Islet of Langerhans (tissue), 1 donor: Measurements from ENCODE around the gene DMTF1.
A peak's percentile ranks its signal among the peaks of the same experiment; 100 is the strongest.
"Not testable (repeated sequence)": the region's sequence is repeated elsewhere in the genome, so short reads cannot be mapped to it uniquely, and the experiment has no call there.

Experiments
- FAIRE-seq: peaks from one replicate; lab custom pipeline; 2011; peaks lifted over from hg19 to GRCh38; lab: Jason Lieb, UNC

DMTF1 gene

DNA sequence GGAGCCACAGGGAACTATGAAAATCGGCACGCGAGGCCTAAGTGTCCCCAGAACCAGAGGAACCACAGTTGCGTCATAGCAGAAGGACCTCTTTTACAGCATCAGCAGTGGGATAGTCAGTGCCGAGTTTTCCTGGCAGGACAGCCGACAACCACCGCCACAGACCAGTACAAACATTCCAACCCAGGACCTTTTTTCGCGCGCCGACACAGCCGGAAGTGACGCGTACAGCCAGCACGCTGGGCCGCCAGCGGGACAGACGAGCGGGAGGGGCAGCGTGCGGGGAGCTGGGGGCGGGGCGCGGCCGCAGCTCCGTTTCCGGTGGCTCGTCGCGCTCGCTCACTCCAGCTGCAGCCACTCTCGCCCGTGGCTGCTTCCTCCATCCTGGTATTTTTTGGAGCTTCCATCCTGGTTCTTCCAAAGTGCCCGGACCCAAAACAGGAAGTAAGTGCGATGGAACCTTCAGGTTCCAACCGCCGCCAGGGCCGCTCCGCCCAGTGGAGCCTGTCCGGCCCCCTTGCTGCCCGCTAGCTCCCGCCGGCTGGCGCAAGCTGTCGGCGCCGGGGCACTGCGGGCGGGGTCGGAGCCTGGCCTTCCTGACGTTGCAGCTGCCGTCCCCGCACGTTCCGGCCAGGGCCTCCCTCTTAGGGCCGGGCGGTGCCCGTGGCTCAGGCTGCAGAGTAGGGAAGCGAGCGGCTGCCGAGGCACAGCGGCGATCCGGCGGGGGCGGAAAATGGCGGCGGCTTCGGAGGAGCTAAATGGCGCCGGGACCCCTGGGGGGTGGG, at the start of gene DMTF1:
DMTF1 (plus strand) TSS at position 342 of the 785 bp plus-strand sequence. CDS start 12,489 bp downstream, outside the sequence.
- FAIRE-seq: peak; percentile 64

DNA sequence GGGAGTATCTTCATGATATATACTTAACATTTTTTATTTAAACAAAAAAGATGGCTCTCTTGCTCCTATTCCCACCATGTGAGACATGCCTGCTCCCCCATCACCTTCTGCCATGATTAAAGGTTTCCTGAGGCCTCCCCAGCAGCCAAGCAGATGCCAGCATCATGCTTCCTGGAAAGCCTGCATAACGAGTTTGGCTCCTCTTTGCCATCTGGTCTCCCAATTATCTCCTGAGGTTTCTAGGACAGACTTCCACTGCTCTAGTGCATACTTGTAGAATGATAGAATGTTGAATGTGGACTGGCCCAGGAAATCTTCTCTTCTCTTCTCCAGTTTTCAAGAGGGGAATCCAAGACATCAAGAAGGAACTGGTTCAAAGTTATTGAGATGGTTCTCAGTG, 46.9 kb upstream of the DMTF1 start:
- FAIRE-seq: no peak

DNA sequence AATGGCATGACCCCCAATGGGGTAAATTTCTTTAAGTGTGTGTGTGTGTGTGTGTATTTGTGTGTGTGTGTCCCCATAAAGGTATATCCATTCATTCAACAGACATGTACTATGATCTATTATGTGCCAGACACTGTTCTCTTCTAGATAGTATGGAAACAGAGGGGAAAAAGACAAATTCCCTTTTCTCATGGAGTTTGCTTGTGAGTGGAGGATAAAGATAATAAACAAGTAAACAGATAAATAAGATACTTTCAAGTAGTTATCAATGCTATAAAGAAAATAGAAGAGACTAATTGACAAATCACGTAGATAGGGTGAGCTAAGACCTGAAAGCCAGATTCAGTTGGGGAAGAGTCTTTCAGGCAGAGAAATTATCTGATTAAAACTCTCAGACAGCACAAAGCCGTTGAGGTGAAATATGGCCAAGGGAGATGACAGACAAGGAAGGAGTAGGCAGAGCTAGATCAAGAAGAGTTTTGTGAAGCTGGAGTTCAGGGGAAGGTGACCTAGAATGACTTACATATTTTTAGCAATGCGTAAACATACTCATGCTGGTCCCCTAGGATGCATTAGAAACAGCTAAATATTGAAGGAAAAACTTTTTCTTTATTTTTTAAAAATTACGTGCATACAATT, 45.2 kb upstream of the DMTF1 start:
- FAIRE-seq: no peak

DNA sequence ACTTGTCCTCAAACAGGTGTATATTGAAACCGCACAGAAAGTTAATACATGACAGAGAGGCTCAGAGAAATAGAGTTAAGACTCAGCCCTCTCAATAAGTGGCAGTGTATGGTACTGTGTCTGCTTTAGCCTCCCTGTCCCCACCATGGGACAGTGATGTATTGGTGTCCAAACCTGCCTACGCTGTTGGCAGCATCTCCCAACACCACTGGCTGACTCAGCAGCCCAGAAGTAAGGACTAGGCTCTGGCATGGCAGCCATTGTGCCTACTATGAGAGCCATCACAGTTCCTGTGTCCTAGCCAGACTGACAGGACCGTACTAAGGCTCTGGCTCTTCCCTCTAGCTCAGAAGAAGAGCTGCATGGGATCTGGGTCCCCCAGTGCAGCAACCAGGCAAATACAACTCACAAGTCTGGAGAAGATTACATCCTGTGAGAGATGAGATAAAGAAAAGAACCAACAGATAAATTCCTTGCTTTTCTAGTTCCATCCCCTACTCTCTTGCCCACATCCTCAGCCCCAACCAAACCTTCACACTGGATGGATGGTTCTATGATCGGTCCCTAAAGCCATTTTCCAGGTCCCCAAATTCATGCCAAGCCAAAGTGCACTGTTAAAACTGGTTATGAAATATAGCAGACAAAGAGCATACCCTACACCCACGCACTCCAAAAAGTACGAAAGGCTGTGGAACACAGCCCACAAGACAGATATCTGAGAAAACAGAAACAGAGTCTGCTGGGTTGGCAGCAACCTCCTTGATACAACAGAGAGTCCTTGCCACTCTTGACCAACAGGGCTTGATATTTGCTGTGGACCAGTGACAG, 44.1 kb upstream of the DMTF1 start:
- FAIRE-seq: no peak

GRCh38 chr7:87110778-87111177, 41.5 kb upstream of the DMTF1 start:
- no peak for FAIRE-seq

GRCh38 chr7:87111877-87112276, 40.4 kb upstream of the DMTF1 start:
- FAIRE-seq: no peak

DNA sequence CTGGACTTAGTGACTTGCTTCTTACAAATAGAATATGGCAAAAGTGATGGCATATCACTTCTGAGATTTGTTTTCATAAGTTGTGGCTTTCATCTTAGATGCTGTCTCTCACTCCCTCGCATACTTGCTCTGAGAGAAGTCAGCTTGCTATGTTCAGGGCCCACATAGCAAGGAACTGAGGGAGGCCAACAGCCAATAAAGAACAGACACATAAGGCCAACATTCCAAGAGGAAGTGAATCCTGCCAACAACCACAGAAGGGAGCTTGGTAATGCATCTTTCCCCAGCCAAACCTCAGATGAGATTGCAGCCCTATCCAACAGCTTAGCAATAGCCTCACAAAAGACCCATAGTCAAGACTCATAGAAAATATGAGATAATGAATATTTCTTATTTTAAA, 39.2 kb upstream of the DMTF1 start:
- FAIRE-seq: no peak

DNA sequence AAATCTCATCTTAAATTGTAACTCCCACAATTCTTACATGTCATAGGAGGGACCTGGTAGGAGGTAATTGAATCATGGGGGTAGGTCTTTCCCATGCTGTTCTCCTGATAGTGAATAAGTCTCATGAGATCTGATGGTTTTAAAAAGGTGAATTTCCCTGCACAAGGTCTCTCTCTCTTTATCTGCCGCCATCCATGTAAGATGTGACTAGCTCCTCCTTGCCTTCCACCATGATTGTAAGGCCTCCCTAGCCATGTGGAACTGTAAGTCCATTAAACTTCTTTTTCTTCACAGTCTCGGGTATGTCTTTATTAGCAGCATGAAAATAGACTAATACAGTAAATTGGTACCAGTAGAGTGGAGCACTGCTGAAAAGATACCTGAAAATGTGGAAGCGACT, 38.3 kb upstream of the DMTF1 start:
- not testable (repeated sequence) for FAIRE-seq

DNA sequence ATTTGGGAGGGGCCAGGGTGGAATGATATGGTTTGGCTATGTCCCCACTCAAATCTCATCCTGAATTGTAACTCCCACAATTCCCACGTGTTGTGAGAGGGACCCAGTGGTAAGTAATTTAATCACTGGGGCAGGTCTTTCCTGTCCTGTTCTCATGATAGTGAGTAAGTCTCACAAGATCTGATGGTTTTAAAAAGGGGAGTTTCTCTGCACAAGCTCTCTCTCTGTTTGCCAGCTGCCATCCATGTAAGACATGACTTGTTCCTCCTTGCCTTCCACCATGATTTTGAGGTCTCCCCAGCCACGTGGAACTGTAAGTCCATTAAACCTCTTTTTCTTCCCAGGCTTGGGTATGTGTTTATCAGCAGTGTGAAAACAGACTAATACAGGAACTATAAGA, 36.5 kb upstream of the DMTF1 start:
- not testable (repeated sequence) for FAIRE-seq

DNA sequence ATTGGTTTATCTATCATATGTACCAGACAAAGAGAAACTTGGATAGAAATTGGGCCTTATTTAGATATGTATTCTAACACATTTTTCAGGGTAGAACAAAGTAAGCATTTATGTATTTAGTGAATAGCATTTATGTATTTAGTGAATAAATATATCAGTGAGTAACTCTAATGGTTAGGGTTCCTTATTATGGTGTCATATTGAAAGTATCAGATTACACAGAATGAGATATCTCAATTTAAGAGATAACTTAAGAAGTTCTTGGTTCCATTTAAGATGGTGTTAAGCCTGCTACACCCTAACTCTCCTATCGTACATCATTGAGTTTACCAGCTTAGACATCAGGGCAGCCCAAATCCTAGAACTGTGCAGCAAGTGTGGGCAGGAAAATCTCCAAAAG, 35.9 kb upstream of the DMTF1 start:
- FAIRE-seq: no peak

- no peak for FAIRE-seq
These were observed 32.7 kb upstream of the DMTF1 start for GRCh38 chr7:87119581-87119980.

- FAIRE-seq: no peak
These were observed 29.1 kb upstream of the DMTF1 start for GRCh38 chr7:87123105-87123504.

- FAIRE-seq: no peak
These were observed 25.2 kb upstream of the DMTF1 start for GRCh38 chr7:87127019-87127418.

DNA sequence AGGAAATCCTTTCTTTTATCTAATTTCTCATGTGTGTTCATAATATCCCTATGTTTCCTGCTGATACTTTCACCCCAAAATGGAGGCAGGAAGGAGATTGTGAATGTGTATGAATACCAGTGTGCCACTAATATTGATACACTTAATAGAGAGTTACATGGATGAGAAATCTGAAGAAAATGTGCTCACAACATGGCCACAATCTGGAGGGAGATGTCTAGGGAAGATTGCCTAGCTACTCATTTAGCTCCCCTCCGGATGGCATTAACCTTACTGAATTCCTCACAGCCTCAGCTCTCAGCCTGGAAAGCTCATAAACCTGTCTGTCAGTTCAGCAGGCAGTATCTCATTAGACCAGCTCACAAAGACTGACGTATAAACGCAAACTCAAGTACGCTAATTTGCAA, 23.4 kb upstream of the DMTF1 start:
- no peak for FAIRE-seq

DNA sequence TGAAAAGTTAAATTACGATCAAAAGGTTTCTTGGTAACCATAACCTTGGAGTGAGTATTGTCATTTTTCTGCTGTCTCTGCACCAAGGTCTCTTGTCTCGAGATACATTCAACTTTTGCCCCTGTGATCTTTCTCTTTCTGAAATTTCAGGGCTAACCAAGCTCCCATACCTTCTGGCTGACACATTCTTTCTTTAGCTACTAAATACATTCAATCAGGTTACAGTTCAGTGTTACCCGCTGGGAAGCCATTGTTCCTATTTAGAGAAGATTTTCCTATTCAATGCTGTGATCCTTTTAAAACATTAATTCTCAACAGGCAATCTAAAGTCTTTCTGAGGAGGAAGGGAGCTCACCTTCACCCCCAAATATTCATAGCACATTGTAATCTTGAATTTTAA, 22.9 kb upstream of the DMTF1 start:
- FAIRE-seq: no peak

DNA sequence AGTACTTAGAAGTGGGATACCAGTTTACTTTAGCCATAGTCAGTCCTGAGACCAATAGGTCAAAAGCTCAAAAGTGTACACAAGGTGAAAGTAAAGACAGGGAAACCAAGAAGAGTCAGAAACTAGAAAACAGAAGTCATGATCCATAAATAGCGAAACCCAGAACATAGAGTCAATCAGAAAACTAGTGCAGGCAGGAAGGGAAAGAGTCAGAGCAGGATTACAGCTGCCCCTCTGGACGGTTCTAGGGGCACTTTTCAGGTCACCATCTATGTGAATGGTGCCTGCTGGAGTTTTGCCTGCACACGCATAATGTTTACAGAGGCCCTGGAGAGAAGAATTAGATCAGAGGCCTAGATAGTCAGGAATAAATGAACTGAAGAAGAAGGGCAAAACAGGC, 22.4 kb upstream of the DMTF1 start:
- FAIRE-seq: no peak

GRCh38 chr7:87131771-87132170, 20.5 kb upstream of the DMTF1 start:
- FAIRE-seq: no peak

DNA sequence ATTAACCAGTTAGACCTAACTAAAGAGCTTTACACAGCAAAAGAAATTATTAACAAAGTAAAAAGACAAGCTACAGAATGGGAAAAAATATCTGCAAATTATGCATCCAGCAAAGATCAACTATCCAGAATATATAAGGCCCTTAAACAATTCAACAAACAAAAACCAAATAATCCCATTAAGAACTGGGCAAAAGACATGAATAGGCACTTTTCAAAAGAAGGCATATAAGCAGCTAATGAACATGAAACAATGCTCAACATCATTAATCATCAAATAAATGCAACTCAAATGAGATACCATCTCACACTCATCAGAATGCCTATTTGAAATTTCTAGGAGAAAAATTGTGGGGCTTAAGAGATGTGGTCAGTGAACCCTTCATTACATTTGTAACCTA, 15.0 kb upstream of the DMTF1 start:
- no peak for FAIRE-seq

DNA sequence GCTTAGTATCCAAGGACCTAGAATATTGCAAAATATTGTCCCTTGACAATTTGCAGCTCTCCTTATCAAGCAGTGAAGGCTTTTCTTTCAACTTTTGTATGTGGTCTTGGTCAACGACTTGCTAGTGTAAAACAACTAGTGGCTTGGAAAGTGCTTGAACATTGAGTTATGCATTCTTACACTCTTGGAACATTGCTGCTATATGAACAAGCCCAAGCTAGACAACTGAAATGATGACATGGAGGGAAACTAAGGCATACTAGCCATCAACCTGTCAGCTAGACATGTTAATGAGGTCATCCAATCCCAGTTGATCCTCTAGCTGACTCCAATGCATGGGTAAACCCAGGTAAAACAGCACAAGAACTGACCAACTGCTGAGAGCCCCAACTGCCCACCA, 12.7 kb upstream of the DMTF1 start:
- FAIRE-seq: no peak

DNA sequence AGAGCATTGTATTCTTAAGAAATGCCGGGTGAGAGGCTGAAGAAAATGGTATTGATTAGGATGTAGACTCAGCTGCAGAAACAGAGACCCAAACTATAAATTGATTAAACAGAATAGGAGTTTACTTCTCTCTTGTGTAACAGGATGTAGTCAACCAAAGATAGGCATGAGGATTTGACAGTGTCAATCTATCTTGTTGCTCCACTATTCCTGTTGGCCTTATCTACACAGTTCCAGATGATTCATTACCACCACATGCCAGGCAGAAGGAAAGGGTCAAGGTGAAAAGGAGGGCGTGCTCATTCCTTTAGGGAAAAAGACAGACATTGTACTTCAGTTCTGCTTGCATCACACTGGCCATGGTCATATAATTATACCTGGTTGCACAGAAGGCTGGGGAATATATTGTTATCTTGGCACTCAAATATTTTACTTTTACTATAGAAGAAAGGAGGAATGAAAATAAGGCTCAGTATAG, 11.9 kb upstream of the DMTF1 start:
- no peak for FAIRE-seq

GRCh38 chr7:87144173-87144657, 8.0 kb upstream of the DMTF1 start:
- FAIRE-seq: no peak

DNA sequence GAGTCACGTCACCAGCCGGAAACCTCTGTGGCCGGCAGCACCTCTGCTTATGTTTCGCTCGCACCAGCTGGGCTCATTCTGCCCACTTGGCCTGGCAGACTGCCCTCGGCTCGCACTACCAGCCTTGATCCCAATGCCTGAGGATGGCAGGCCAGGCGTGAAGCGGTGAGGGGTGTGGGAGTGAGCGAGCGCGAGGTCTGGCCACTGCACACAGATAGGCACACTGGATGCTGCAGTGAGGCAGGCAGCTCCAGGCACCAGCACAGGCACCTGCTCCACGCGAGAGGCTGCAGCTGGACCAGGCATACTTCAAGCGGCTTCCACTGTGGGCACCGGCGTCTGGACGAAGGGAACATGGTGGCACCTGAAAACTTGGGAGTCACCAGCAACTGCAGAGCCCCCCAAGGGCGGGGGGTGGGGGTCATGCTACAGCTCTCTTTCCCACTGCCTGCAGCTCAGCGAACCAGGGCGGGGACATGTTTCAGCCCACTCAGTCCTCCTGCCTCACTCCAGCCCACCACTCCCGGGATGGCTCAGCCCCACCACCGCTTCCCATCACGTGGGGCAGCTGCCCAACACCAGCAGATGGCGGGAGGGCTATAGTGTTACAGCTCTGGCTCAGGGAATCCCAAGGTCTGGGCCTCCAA, 5.4 kb upstream of the DMTF1 start:
- FAIRE-seq: no peak
